ENCODE results near the gene INTS7. TPM values are rescaled to one million over a fixed set of nuclear protein-coding genes. Genes with fewer than 3 reads are reported as not detected.

INTS7 gene
- polyA plus RNA-seq, 1 donor (not counting 4 experiments of a cell fraction or from before 2014, with no cell fraction given), result 27.2 TPM

DNA sequence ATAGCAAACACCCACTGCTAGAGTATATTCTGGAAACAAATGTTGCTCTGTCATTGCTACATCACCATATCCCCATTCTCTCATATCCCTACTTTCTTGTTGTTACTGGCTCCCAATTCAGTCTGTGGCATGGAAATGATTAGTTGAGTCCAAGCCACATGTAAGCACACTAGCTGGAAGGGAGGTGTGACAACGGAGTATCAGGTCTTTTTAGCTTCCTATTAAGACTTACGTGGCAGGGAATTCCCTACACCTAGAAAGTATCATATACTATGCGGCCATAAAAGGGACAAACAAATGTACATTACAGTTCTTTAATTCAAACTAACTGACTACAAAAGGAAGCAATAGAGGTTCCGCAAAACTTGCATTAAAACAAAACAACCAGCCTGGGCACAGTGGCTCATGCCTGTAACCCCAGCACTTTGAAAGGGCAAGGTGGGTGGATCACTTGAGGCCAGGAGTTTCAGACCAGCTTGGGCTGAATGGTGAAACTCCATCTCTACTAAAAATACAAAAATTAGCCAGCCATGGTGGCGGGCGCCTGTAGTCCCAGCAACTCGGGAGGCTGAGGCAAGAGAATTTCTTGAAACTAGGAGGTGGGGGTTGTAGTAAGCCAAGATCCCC lies 48.6 kb downstream of the INTS7 start:
- no peak overlapping the region for H3K4me2 ChIP-seq (ENCODE audit: control insufficient read depth, extremely low read depth, insufficient read depth, low read depth, low read length)
- no peak overlapping the region for H3K9ac ChIP-seq (ENCODE audit: control insufficient read depth, extremely low read depth, insufficient read depth, low read length)
- no peaks in the 10 kb centered on the region for H3K9me1 ChIP-seq (ENCODE audit: control insufficient read depth, extremely low read depth, insufficient read depth, low read length)
- H3K27me3 ChIP-seq (ENCODE audit: control insufficient read depth, extremely low read depth, insufficient read depth, low read length), result no peaks in the 10 kb centered on the region
- no peaks in the 10 kb centered on the region for H4K20me1 ChIP-seq (ENCODE audit: control insufficient read depth, extremely low read depth, insufficient read depth, low read length)
- FAIRE-seq (no peak), DNase-seq (ENCODE audit: low read depth, low spot score) (no peak)
- H3K4me1 ChIP-seq (ENCODE audit: control insufficient read depth, extremely low read depth, insufficient read depth, low read length), result no peaks in the 10 kb centered on the region
- no peak overlapping the region for H3K27ac ChIP-seq (ENCODE audit: control insufficient read depth, insufficient read depth, low read length)
- TF ChIP-seq, protein P1, sequence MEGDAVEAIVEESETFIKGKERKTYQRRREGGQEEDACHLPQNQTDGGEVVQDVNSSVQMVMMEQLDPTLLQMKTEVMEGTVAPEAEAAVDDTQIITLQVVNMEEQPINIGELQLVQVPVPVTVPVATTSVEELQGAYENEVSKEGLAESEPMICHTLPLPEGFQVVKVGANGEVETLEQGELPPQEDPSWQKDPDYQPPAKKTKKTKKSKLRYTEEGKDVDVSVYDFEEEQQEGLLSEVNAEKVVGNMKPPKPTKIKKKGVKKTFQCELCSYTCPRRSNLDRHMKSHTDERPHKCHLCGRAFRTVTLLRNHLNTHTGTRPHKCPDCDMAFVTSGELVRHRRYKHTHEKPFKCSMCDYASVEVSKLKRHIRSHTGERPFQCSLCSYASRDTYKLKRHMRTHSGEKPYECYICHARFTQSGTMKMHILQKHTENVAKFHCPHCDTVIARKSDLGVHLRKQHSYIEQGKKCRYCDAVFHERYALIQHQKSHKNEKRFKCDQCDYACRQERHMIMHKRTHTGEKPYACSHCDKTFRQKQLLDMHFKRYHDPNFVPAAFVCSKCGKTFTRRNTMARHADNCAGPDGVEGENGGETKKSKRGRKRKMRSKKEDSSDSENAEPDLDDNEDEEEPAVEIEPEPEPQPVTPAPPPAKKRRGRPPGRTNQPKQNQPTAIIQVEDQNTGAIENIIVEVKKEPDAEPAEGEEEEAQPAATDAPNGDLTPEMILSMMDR (optimal IDR thresholded peaks at IDR 0.05 in 1 of 3, IDR thresholded peaks at IDR 0.05 in 1 of 3, conservative IDR thresholded peaks at IDR 0.05 in 1 of 3; ENCODE audit: extremely low read depth in 1 of 3, insufficient read depth in 2 of 3, low read length in 3 of 3), result no peak
- no peak for TF ChIP-seq EZH2 (IDR thresholded peaks at IDR 0.05; ENCODE audit: low read length)
- no peaks in the 10 kb centered on the region for H3K79me2 ChIP-seq (ENCODE audit: control insufficient read depth, insufficient read depth, low read length)
- H3K9me3 ChIP-seq (ENCODE audit: control insufficient read depth, low read depth, low read length), result no peaks in the 10 kb centered on the region
- H2AFZ ChIP-seq (ENCODE audit: control insufficient read depth, low read length), result no peak overlapping the region
- H3K36me3 ChIP-seq (ENCODE audit: control insufficient read depth in 2 of 2, extremely low read depth in 1 of 2, insufficient read depth in 2 of 2, low read length in 2 of 2), result peaks cover 3 to 4% of the 10 kb centered on the region in 2 experiments
- dilution Hi-C loops (cut with MboI; ENCODE audit: extremely low pct_ligation_motif_present, low sequenced_read_pairs), result no loop called here
- H3K4me3 ChIP-seq (ENCODE audit: control insufficient read depth in 2 of 3, extremely low read depth in 1 of 3, insufficient read depth in 2 of 3, low read depth in 1 of 3, low read length in 3 of 3), result no peak overlapping the region

DNA sequence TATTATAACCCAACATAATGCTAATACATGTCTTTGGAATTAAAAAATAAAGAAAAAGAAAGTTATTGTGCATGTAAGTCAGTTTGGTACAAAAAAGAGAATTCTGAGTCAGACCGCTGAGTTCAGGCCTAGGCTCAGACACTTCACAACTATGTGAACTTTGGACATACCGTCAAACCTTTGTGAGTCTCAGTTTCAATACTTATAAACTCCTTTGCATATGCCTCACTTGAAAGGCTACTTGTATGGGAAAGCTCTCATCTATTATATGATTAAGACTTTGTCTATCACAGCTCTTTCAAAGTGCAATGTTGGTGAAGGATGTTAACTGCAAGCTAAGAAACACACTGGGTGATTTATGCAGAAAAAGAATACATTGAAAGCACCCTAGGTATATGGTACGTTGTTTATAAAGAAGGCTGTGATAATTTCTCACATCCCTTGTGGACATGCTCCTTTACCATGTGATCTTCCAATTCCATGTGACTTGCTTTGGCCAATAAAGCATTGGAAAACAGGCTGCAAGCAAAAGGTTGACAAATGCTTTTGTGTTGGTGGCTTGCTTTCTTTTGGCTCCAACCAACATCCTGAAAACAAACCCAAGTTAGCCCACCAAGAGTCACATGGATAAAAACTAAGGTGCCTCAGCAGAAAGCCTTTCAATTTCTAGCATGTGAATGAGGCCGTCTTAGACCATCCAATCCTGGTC lies 49.6 kb downstream of the INTS7 start:
- Histone ChIP-seq H3K9ac (ENCODE audit: control insufficient read depth, extremely low read depth, insufficient read depth, low read length) (no peak overlapping the region), H3K4me3 (ENCODE audit: control insufficient read depth in 2 of 3, extremely low read depth in 1 of 3, insufficient read depth in 2 of 3, low read depth in 1 of 3, low read length in 3 of 3) (no peak overlapping the region), H4K20me1 (ENCODE audit: control insufficient read depth, extremely low read depth, insufficient read depth, low read length) (no peaks in the 10 kb centered on the region), H3K79me2 (ENCODE audit: control insufficient read depth, insufficient read depth, low read length) (no peaks in the 10 kb centered on the region), H2AFZ (ENCODE audit: control insufficient read depth, low read length) (no peak overlapping the region), H3K36me3 (ENCODE audit: control insufficient read depth in 2 of 2, extremely low read depth in 1 of 2, insufficient read depth in 2 of 2, low read length in 2 of 2) (peaks cover 3 to 4% of the 10 kb centered on the region in 2 experiments), H3K9me1 (ENCODE audit: control insufficient read depth, extremely low read depth, insufficient read depth, low read length) (no peaks in the 10 kb centered on the region), H3K27me3 (ENCODE audit: control insufficient read depth, extremely low read depth, insufficient read depth, low read length) (no peaks in the 10 kb centered on the region), H3K27ac (ENCODE audit: control insufficient read depth, insufficient read depth, low read length) (no peak overlapping the region), H3K4me2 (ENCODE audit: control insufficient read depth, extremely low read depth, insufficient read depth, low read depth, low read length) (no peak overlapping the region), H3K9me3 (ENCODE audit: control insufficient read depth, low read depth, low read length) (no peaks in the 10 kb centered on the region), H3K4me1 (ENCODE audit: control insufficient read depth, extremely low read depth, insufficient read depth, low read length) (no peaks in the 10 kb centered on the region)
- DNase-seq (ENCODE audit: low read depth, low spot score), result no peak
- no peak for FAIRE-seq
- dilution Hi-C loops (cut with MboI; ENCODE audit: extremely low pct_ligation_motif_present, low sequenced_read_pairs), result no loop called here
- TF ChIP-seq EZH2 (IDR thresholded peaks at IDR 0.05; ENCODE audit: low read length), result no peak
- TF ChIP-seq, protein P1 (optimal IDR thresholded peaks at IDR 0.05 in 1 of 3, IDR thresholded peaks at IDR 0.05 in 1 of 3, conservative IDR thresholded peaks at IDR 0.05 in 1 of 3; ENCODE audit: extremely low read depth in 1 of 3, insufficient read depth in 2 of 3, low read length in 3 of 3), result no peak
